ENCODE measurements around the gene GRIA4.

The GRIA4 gene

GRCh38 chr11:105918600-105918999 lies 308.7 kb downstream of the GRIA4 start:
- H3K4me3 ChIP-seq (ENCODE audit: low read depth in 1 of 2, low read length in 2 of 2), result no peak overlapping the region
- H3K9me3 ChIP-seq (ENCODE audit: control insufficient read depth in 1 of 2, low read length in 2 of 2), result no peaks in the 10 kb centered on the region
- no peak overlapping the region for H3K27ac ChIP-seq (ENCODE audit: low read depth, low read length)
- no peaks in the 10 kb centered on the region for H3K36me3 ChIP-seq (ENCODE audit: control insufficient read depth in 1 of 2, insufficient read depth in 2 of 2, low read length in 2 of 2)
- H3K9ac ChIP-seq (ENCODE audit: low read depth in 1 of 2, low read length in 2 of 2), result no peak overlapping the region
- no peaks in the 10 kb centered on the region for H3K4me1 ChIP-seq (ENCODE audit: control insufficient read depth in 1 of 2, insufficient read depth in 2 of 2, low read length in 2 of 2)
- no peaks in the 10 kb centered on the region for H3K27me3 ChIP-seq (ENCODE audit: control insufficient read depth in 1 of 2, insufficient read depth in 2 of 2, low read length in 2 of 2)

GRCh38 chr11:105923252-105923651 lies 313.4 kb downstream of the GRIA4 start:
- no peaks in the 10 kb centered on the region for H3K9me3 ChIP-seq (ENCODE audit: control insufficient read depth in 1 of 2, low read length in 2 of 2)
- H3K9ac ChIP-seq (ENCODE audit: low read depth in 1 of 2, low read length in 2 of 2), result no peak overlapping the region
- no peaks in the 10 kb centered on the region for H3K36me3 ChIP-seq (ENCODE audit: control insufficient read depth in 1 of 2, insufficient read depth in 2 of 2, low read length in 2 of 2)
- H3K4me3 ChIP-seq (ENCODE audit: low read depth in 1 of 2, low read length in 2 of 2), result no peak overlapping the region
- no peaks in the 10 kb centered on the region for H3K27me3 ChIP-seq (ENCODE audit: control insufficient read depth in 1 of 2, insufficient read depth in 2 of 2, low read length in 2 of 2)
- H3K27ac ChIP-seq (ENCODE audit: low read depth, low read length), result no peak overlapping the region
- H3K4me1 ChIP-seq (ENCODE audit: control insufficient read depth in 1 of 2, insufficient read depth in 2 of 2, low read length in 2 of 2), result no peaks in the 10 kb centered on the region

- Histone ChIP-seq H3K4me1 (ENCODE audit: control insufficient read depth in 1 of 2, insufficient read depth in 2 of 2, low read length in 2 of 2) (no peaks in the 10 kb centered on the region), H3K4me3 (ENCODE audit: low read depth in 1 of 2, low read length in 2 of 2) (no peak overlapping the region), H3K27me3 (ENCODE audit: control insufficient read depth in 1 of 2, insufficient read depth in 2 of 2, low read length in 2 of 2) (no peaks in the 10 kb centered on the region), H3K27ac (ENCODE audit: low read depth, low read length) (no peak overlapping the region), H3K9me3 (ENCODE audit: control insufficient read depth in 1 of 2, low read length in 2 of 2) (no peaks in the 10 kb centered on the region), H3K36me3 (ENCODE audit: control insufficient read depth in 1 of 2, insufficient read depth in 2 of 2, low read length in 2 of 2) (no peaks in the 10 kb centered on the region), H3K9ac (ENCODE audit: low read depth in 1 of 2, low read length in 2 of 2) (no peak overlapping the region)
Observed at GRCh38 chr11:105923807-105924206, 313.9 kb downstream of the GRIA4 start.

GRCh38 chr11:105929084-105929955 lies 319.4 kb downstream of the GRIA4 start:
- Histone ChIP-seq H3K4me1 (ENCODE audit: control insufficient read depth in 1 of 2, insufficient read depth in 2 of 2, low read length in 2 of 2) (no peaks in the 10 kb centered on the region), H3K9me3 (ENCODE audit: control insufficient read depth in 1 of 2, low read length in 2 of 2) (no peaks in the 10 kb centered on the region), H3K27ac (ENCODE audit: low read depth, low read length) (no peak overlapping the region), H3K36me3 (ENCODE audit: control insufficient read depth in 1 of 2, insufficient read depth in 2 of 2, low read length in 2 of 2) (no peaks in the 10 kb centered on the region), H3K27me3 (ENCODE audit: control insufficient read depth in 1 of 2, insufficient read depth in 2 of 2, low read length in 2 of 2) (no peaks in the 10 kb centered on the region), H3K9ac (ENCODE audit: low read depth in 1 of 2, low read length in 2 of 2) (no peak overlapping the region), H3K4me3 (ENCODE audit: low read depth in 1 of 2, low read length in 2 of 2) (no peak overlapping the region)

- Histone ChIP-seq H3K27me3 (ENCODE audit: control insufficient read depth in 1 of 2, insufficient read depth in 2 of 2, low read length in 2 of 2) (no peaks in the 10 kb centered on the region), H3K36me3 (ENCODE audit: control insufficient read depth in 1 of 2, insufficient read depth in 2 of 2, low read length in 2 of 2) (no peaks in the 10 kb centered on the region), H3K9me3 (ENCODE audit: control insufficient read depth in 1 of 2, low read length in 2 of 2) (no peaks in the 10 kb centered on the region), H3K4me3 (ENCODE audit: low read depth in 1 of 2, low read length in 2 of 2) (no peak overlapping the region), H3K27ac (ENCODE audit: low read depth, low read length) (no peak overlapping the region), H3K9ac (ENCODE audit: low read depth in 1 of 2, low read length in 2 of 2) (no peak overlapping the region), H3K4me1 (ENCODE audit: control insufficient read depth in 1 of 2, insufficient read depth in 2 of 2, low read length in 2 of 2) (no peaks in the 10 kb centered on the region)
Observed at GRCh38 chr11:105933695-105934094, 323.8 kb downstream of the GRIA4 start.

GRCh38 chr11:105935791-105936190 lies 325.9 kb downstream of the GRIA4 start:
- Histone ChIP-seq H3K9ac (ENCODE audit: low read depth in 1 of 2, low read length in 2 of 2) (no peak overlapping the region), H3K27ac (ENCODE audit: low read depth, low read length) (no peak overlapping the region), H3K4me1 (ENCODE audit: control insufficient read depth in 1 of 2, insufficient read depth in 2 of 2, low read length in 2 of 2) (no peaks in the 10 kb centered on the region), H3K27me3 (ENCODE audit: control insufficient read depth in 1 of 2, insufficient read depth in 2 of 2, low read length in 2 of 2) (no peaks in the 10 kb centered on the region), H3K4me3 (ENCODE audit: low read depth in 1 of 2, low read length in 2 of 2) (no peak overlapping the region), H3K36me3 (ENCODE audit: control insufficient read depth in 1 of 2, insufficient read depth in 2 of 2, low read length in 2 of 2) (no peaks in the 10 kb centered on the region), H3K9me3 (ENCODE audit: control insufficient read depth in 1 of 2, low read length in 2 of 2) (no peaks in the 10 kb centered on the region)

- no peak overlapping the region for H3K27ac ChIP-seq (ENCODE audit: low read depth, low read length)
- no peaks in the 10 kb centered on the region for H3K27me3 ChIP-seq (ENCODE audit: control insufficient read depth in 1 of 2, insufficient read depth in 2 of 2, low read length in 2 of 2)
- H3K4me1 ChIP-seq (ENCODE audit: control insufficient read depth in 1 of 2, insufficient read depth in 2 of 2, low read length in 2 of 2), result no peaks in the 10 kb centered on the region
- no peaks in the 10 kb centered on the region for H3K36me3 ChIP-seq (ENCODE audit: control insufficient read depth in 1 of 2, insufficient read depth in 2 of 2, low read length in 2 of 2)
- H3K9me3 ChIP-seq (ENCODE audit: control insufficient read depth in 1 of 2, low read length in 2 of 2), result no peaks in the 10 kb centered on the region
- H3K9ac ChIP-seq (ENCODE audit: low read depth in 1 of 2, low read length in 2 of 2), result no peak overlapping the region
- H3K4me3 ChIP-seq (ENCODE audit: low read depth in 1 of 2, low read length in 2 of 2), result no peak overlapping the region
Observed at GRCh38 chr11:105937331-105937730, 327.5 kb downstream of the GRIA4 start.

- no peaks in the 10 kb centered on the region for H3K27me3 ChIP-seq (ENCODE audit: control insufficient read depth in 1 of 2, insufficient read depth in 2 of 2, low read length in 2 of 2)
- no peaks in the 10 kb centered on the region for H3K4me1 ChIP-seq (ENCODE audit: control insufficient read depth in 1 of 2, insufficient read depth in 2 of 2, low read length in 2 of 2)
- H3K9me3 ChIP-seq (ENCODE audit: control insufficient read depth in 1 of 2, low read length in 2 of 2), result no peaks in the 10 kb centered on the region
- H3K4me3 ChIP-seq (ENCODE audit: low read depth in 1 of 2, low read length in 2 of 2), result no peak overlapping the region
- no peak overlapping the region for H3K27ac ChIP-seq (ENCODE audit: low read depth, low read length)
- H3K9ac ChIP-seq (ENCODE audit: low read depth in 1 of 2, low read length in 2 of 2), result no peak overlapping the region
- no peaks in the 10 kb centered on the region for H3K36me3 ChIP-seq (ENCODE audit: control insufficient read depth in 1 of 2, insufficient read depth in 2 of 2, low read length in 2 of 2)
Observed at GRCh38 chr11:105937738-105938137, 327.9 kb downstream of the GRIA4 start.

GRCh38 chr11:105942921-105943320 lies 333.0 kb downstream of the GRIA4 start:
- no peaks in the 10 kb centered on the region for H3K4me1 ChIP-seq (ENCODE audit: control insufficient read depth in 1 of 2, insufficient read depth in 2 of 2, low read length in 2 of 2)
- no peaks in the 10 kb centered on the region for H3K27me3 ChIP-seq (ENCODE audit: control insufficient read depth in 1 of 2, insufficient read depth in 2 of 2, low read length in 2 of 2)
- no peaks in the 10 kb centered on the region for H3K9me3 ChIP-seq (ENCODE audit: control insufficient read depth in 1 of 2, low read length in 2 of 2)
- no peak overlapping the region for H3K9ac ChIP-seq (ENCODE audit: low read depth in 1 of 2, low read length in 2 of 2)
- H3K4me3 ChIP-seq (ENCODE audit: low read depth in 1 of 2, low read length in 2 of 2), result no peak overlapping the region
- no peaks in the 10 kb centered on the region for H3K36me3 ChIP-seq (ENCODE audit: control insufficient read depth in 1 of 2, insufficient read depth in 2 of 2, low read length in 2 of 2)
- no peak overlapping the region for H3K27ac ChIP-seq (ENCODE audit: low read depth, low read length)

GRCh38 chr11:105948918-105949590 lies 339.2 kb downstream of the GRIA4 start:
- no peak overlapping the region for H3K9ac ChIP-seq (ENCODE audit: low read depth in 1 of 2, low read length in 2 of 2)
- no peaks in the 10 kb centered on the region for H3K27me3 ChIP-seq (ENCODE audit: control insufficient read depth in 1 of 2, insufficient read depth in 2 of 2, low read length in 2 of 2)
- H3K9me3 ChIP-seq (ENCODE audit: control insufficient read depth in 1 of 2, low read length in 2 of 2), result no peaks in the 10 kb centered on the region
- no peak overlapping the region for H3K4me3 ChIP-seq (ENCODE audit: low read depth in 1 of 2, low read length in 2 of 2)
- H3K4me1 ChIP-seq (ENCODE audit: control insufficient read depth in 1 of 2, insufficient read depth in 2 of 2, low read length in 2 of 2), result no peaks in the 10 kb centered on the region
- H3K36me3 ChIP-seq (ENCODE audit: control insufficient read depth in 1 of 2, insufficient read depth in 2 of 2, low read length in 2 of 2), result no peaks in the 10 kb centered on the region
- H3K27ac ChIP-seq (ENCODE audit: low read depth, low read length), result no peak overlapping the region
